NCI-H774 (cell line): ENCODE data around the gene SETD1B.

Experiments
- DNase-seq: peaks from one replicate; lab custom pipeline; 2025; lab: John Stamatoyannopoulos, UW

The SETD1B gene

GRCh38 chr12:121795034-121795968, 8.5 kb upstream of the SETD1B start:
- DNase-seq = peak; percentile 74

DNA sequence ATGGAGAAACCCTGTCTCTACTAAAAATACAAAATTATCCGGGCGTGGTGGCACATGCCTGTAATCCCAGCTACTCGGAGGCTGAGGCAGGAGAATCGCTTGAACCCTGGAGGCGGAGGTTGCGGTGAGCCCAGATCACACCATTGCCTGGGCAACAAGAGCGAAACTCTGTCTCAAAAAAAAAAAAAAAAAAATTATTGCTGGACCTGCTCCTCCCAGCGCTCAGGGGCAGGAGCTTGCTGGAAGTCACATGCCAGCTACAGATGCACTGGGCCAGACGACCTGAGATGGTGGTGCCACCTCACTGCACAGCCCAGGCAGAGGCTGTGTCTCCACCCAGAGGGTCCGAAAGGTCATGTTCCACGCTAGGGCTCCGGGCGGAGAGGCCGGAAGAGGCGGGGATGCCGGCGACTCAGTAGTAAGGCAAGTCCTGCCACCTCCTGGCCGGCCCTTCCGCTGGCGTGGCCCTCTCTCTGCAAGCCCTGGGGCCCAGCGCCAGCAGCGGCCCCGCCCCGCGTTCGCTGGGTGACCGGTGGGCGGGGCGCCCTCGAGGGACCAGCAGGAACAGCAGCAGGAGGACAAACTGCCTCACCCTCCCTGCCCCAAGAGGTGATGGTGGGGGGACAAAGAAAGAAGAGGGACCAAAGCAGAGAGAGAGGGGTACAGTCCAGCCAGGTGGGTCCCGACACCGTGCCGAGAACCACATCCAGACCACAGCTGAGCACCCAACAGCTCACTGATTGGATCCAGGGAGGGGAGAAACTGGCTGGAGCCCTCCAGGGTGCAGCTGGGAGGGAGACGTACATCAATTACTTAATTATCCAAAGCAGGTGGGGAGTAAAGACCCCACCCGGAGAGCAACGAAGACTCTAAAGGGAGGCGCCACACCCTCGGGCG, 6.7 kb upstream of the SETD1B start:
- DNase-seq = peak; percentile 89

GRCh38 chr12:121797937-121798786, 5.6 kb upstream of the SETD1B start:
- peak; percentile 59 for DNase-seq

DNA sequence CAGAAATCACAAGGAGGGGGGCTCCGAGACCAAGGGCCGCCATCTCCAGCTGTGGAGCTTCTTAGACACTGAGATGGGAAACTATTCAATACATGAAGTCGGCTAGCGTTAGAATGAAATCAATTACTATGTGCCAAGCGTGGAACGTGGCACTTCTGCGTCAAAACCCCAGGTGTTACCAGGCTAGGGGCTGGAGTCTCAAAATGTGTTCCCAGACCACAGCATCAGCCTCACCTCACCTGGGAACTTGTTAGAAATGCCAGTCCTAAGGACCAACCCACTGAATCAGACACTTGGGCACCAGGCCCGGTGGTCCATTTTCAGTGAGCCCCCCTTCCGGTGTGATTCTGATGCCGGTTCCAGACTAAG, 5.0 kb upstream of the SETD1B start:
- peak; percentile 17 for DNase-seq

- DNase-seq = peak; percentile 79
These were observed 4.5 kb upstream of the SETD1B start for GRCh38 chr12:121799156-121799841.

- peak; percentile 63 for DNase-seq
These were observed 3.7 kb upstream of the SETD1B start for GRCh38 chr12:121799842-121800693.

DNA sequence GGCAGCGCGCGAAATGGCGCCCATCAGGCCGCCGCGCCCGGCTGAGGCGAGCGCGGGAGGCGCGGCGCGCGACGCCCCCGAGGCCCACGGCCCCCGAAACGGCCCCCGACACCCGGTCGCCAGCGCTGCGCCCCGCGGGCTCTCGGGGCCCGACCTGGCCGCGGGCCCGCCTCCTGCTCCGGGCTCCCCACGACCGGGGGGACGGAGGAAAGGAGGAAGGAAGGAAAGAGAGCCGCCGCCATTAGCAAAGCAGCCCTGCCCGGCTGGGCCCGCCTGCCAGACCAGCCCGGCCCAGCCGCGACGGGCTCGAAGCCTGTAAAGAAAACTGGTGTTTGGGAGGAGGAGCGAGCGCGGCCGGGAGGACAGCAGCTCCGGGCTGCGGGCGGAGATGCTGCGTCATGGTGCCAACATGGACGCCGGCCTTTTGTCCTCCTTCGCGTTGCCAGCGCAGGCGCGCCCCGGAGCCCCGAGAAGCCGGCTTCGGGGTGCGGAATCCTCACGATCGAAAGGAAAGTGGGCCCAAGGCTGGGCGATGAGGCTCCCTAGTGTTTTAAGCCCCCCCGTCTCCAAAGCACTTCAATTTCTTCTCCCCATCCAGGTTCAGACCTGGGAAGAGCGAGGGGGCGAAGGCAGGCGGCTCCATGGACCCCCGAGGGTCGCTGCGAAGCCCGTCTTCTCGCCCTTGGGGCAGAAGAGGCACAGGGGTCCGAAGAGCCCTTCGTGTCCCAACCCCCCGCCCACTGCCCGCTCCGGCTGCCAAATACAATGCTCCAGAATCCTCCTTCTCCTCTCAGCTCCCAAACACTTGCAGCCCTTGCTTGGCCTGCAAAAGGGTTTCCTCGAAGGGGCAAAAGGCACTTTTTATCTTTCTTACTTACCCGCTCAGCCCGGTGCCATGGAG, 2.9 kb upstream of the SETD1B start:
- DNase-seq = peak; percentile 59

- DNase-seq = peak; percentile 78
These were observed 2.0 kb upstream of the SETD1B start for GRCh38 chr12:121801595-121802484.

GRCh38 chr12:121802485-121802842, 1.3 kb upstream of the SETD1B start:
- DNase-seq = no peak

DNA sequence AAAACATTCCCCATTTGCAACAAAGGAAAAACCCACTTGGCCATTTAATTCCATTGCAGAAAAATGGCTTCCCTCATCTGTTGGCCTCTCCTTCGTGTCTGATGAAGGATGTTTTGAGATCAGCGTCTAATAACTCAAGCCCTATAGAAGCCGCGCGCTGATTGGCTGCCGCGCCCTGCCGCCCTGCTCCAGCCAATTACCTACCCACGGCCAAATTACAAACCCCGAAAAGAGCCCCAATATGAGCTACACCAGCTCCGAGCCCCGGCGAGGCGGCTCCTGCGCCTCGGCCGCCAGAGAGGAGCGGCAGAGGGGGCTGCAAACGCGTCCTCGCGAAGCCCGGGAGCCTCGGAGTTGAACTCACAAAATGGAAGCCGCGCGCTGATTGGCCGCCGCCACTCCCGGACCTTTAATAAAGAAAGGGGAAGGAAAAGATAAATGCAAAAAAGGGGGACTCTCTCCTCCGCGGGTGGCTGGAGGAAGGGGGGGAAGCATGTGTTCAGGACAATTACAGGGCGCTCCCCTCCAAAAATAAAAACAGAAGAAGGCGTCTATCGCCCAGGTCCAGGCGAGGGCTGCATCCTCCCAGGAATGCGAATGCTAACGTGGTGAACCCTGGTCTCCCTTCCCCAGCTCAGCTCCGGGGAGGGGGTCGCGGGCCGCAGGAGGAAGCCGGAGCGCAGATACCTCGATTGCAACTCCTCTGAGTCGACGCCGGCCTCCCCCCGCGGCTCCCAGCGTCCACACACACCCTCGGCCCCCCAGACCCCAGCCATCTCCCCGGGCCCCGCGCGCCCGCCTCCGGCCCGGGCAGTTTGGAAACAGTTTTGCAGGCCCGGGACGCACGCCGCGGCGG, 738 bp upstream of the SETD1B start:
- peak; percentile 96 for DNase-seq

GRCh38 chr12:121804417-121805111, 755 bp downstream of the SETD1B start:
- DNase-seq = no peak

GRCh38 chr12:121805171-121806008, 1.6 kb downstream of the SETD1B start:
- DNase-seq = no peak

DNA sequence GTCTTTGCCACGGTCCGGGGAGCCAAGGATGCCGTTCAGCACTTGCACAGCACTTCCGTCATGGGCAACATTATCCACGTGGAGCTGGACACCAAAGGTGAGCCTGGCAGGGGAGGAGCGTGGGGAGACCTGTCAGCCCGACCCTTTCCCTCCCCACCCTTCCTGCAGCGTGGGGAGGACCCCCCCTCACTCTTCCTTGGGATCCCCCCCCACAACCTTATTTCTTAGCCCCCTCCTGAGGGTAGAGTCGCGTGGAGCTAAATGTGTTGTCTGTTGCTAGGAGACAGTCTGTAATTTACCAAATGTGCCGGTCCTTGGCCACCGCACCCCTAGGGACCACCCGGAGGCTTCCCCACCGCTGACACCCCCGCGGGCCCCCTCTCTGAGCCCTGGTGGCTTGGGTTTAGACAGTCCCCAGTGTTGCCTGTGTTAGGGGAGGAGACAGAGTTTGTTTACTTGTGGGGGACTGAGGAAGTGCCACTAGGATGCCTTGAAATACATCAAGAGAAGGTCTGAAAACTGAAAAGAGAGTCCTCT, 2.3 kb downstream of the SETD1B start:
- DNase-seq = no peak

DNA sequence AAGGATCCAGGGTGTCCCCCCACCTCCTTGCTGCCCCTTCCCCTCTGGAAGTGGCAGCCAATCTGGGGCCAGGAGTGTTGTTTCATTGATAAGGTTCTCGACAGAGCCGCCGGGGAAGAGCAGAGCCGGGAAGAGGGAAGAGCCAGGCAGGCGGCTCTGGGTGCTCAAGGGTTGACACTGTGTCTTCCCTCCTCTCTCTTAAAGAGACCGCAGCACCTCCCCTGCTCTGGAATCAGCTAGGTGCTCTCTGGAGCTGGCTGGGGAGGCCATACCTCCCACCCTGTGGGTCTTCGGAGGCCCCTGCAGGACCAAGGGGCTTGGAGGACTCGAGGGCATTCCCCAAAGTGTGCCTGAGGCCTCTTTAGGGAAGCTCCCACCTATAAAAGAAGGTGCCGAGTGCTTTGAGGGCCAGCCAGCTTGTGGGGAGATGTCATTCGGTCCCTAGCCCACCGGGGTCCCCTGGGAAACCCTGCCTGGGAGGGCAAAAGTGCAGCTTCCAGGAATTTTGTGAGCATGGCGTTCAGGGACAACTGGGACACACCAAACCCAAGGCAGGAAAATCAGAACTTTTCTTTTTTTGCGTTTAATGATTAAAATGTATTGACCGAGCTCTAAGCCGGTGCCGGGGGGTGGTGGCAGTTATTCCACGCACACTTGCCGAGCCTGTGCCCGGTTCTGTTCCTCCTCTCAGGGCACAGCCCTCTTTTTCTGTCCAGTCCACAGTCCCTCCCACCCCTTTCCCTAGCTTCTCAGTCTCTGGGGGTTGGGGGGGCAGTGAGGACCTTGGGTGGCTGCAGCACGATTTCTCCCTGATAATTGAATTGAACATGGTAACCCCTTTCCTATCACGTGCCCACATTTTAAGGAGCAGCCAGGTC, 3.0 kb downstream of the SETD1B start:
- DNase-seq = no peak
